PC-3 (cell line): Measurements from ENCODE around the gene UBALD2. TPM values are rescaled to one million over a fixed set of nuclear protein-coding genes. Genes with fewer than 3 reads are reported as not detected.

Experiments used
- ATAC-seq: fragments of 200-7000 bp; cut with Tn5 transposase; 2 replicates; pipeline ENCODE4 v1.9.1; 2020; ENCODE audit warnings: mild to moderate bottlenecking, moderate library complexity
- BruUV-seq: library from RNA; stranded (reverse); fragments of 400-500 nt; replicated peaks from 2 replicates; lab custom pipeline; 2021; lab: Mats Ljungman, UMichigan
- CTCF ChIA-PET: fragments of 300-600 bp; sonication (Branson Sonifier 250); formaldehyde crosslinking; loops from one replicate; lab custom pipeline; 2022; ENCODE audit warnings: antibody characterized with exemption; lab: Charles Lee
- POLR2A ChIA-PET: fragments of 300-600 bp; sonication (Branson Sonifier 250); formaldehyde crosslinking; loops from one replicate; lab custom pipeline; 2022; ENCODE audit warnings: antibody characterized with exemption; ENCODE audit not compliant: unreplicated experiment; lab: Charles Lee
- DNase-seq: peaks from one replicate; pipeline ENCODE4 v3.0.0-alpha.2; 2015
- H2AFZ ChIP-seq: fragments of 300-600 bp; sonication (generic); 2 replicates; pipeline ENCODE4 v1.6.0; 2016; ENCODE audit warnings: antibody characterized with exemption, low read length
- H3F3A ChIP-seq: fragments of 300-600 bp; sonication (generic); one replicate; pipeline ENCODE4 v1.6.0; 2017; ENCODE audit warnings: antibody characterized with exemption, low read length, control low read depth, mild to moderate bottlenecking; ENCODE audit not compliant: unreplicated experiment
- H3K27ac ChIP-seq: fragments of 300-600 bp; sonication (generic); 2 replicates; pipeline ENCODE4 v1.5.1; 2016; ENCODE audit warnings: mild to moderate bottlenecking, low read length
- H3K27me3 ChIP-seq: fragments of 300-600 bp; sonication (generic); 2 replicates; pipeline ENCODE4 v1.6.1; 2016; ENCODE audit warnings: low read length, mixed read lengths
- H3K36me3 ChIP-seq: fragments of 300-600 bp; sonication (generic); 2 replicates; pipeline ENCODE4 v1.6.1; 2016; ENCODE audit warnings: low read depth, mixed run types, low read length, mixed read lengths
- H3K4me1 ChIP-seq: fragments of 300-600 bp; sonication (generic); 2 replicates; pipeline ENCODE4 v1.5.1; 2016; ENCODE audit warnings: low read length; ENCODE audit not compliant: insufficient read depth
- H3K4me2 ChIP-seq: fragments of 300-600 bp; sonication (generic); 2 replicates; pipeline ENCODE4 v1.6.0; 2016; ENCODE audit warnings: low read length
- H3K4me3 ChIP-seq: fragments of 300-600 bp; sonication (generic); 2 replicates; pipeline ENCODE4 v1.5.1; 2016; ENCODE audit warnings: mild to moderate bottlenecking, low read length, mixed read lengths
- H3K79me2 ChIP-seq: fragments of 300-600 bp; sonication (generic); 2 replicates; pipeline ENCODE4 v1.6.1; 2017; ENCODE audit warnings: low read length, mixed read lengths
- H3K9ac ChIP-seq: fragments of 300-600 bp; sonication (generic); 2 replicates; pipeline ENCODE4 v1.6.0; 2016; ENCODE audit warnings: mild to moderate bottlenecking, low read length
- H3K9me2 ChIP-seq: fragments of 300-600 bp; sonication (generic); replicated peaks from 2 replicates; pipeline ENCODE4 v1.6.1; 2016; ENCODE audit warnings: mixed run types, low read length, mixed read lengths
- H3K9me3 ChIP-seq: fragments of 300-600 bp; sonication (generic); 2 replicates; pipeline ENCODE4 v1.6.1; 2016; ENCODE audit warnings: low read length, mixed read lengths
- H4K20me1 ChIP-seq: fragments of 300-600 bp; sonication (generic); 2 replicates; pipeline ENCODE4 v1.6.1; 2016; ENCODE audit warnings: low read length, mixed read lengths
- EZH2 ChIP-seq: fragments of 300-600 bp; sonication (generic); IDR thresholded peaks from one replicate; pipeline ENCODE4 v1.6.1; 2017; ENCODE audit warnings: antibody characterized with exemption, mild to moderate bottlenecking, low read length; ENCODE audit not compliant: unreplicated experiment
- EZH2phosphoT487 ChIP-seq: fragments of 300-600 bp; sonication (generic); IDR thresholded peaks from 2 replicates; pipeline ENCODE4 v1.6.1; 2018; ENCODE audit warnings: mild to moderate bottlenecking, antibody characterized with exemption, low read length, borderline replicate concordance
- intact Hi-C: fragments of 100-400 bp; cut with micrococcal nuclease; formaldehyde crosslinking; loops from 2 replicates; pipeline ENCODE4 v1.9.0; 2023
- total RNA-seq: library from RNA; depleted of rRNA; stranded (reverse); fragments of >200 nt; gene quantifications from 2 replicates; pipeline ENCODE4 v1.2.3, GENCODE V29; 2014
- TF ChIP-seq, protein P1 (sequence below): fragments of 300-600 bp; sonication (generic); conservative IDR thresholded peaks from 2 replicates; pipeline ENCODE4 v1.5.1; 2017; ENCODE audit warnings: antibody characterized with exemption, low read depth, mild to moderate bottlenecking, low read length

UBALD2 gene
- total RNA-seq, 1 experiment from 2014 or later = 59.5 TPM

DNA sequence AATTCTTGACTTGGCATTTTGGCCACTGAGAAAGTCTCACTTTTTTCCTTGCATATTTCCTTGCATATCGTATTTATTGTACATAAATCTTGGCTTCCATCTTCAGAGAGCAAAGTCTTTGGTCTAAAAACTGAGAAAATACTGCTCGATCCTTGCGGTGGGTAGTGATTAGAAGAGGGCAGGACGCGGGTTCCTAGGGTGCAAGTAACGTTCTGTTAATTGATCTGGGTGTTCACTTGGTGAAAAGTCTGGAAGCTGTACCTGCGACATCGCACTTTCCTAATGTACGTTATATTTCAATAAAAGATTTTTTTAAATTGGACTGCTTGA, 758 bp upstream of the UBALD2 start:
- DNase-seq (no peak), ATAC-seq (no peak)
- Histone ChIP-seq H3K79me2 (peaks cover 39% of the 10 kb centered on the region), H2AFZ (peak overlapping the region; percentile 60), H3K4me2 (peak overlapping the region; percentile 88), H3K27me3 (no peaks in the 10 kb centered on the region), H3K27ac (peak overlapping the region; percentile 74), H4K20me1 (0 out of 2 replicates have a peak, but pooled peaks cover 8% of the 10 kb centered on the region), H3K9me2 (no peaks in the 10 kb centered on the region), H3F3A (no peaks in the 10 kb centered on the region), H3K9ac (peak overlapping the region; percentile 58), H3K36me3 (peaks cover 7% of the 10 kb centered on the region; the same call in 1 of the 2 replicates), H3K9me3 (no peaks in the 10 kb centered on the region), H3K4me3 (peak overlapping the region; percentile 62), H3K4me1 (peaks cover 51% of the 10 kb centered on the region)
- ChIA-PET POLR2A (interaction anchor here (0.6 to 1.5 kb wide), 5 partner anchors 10 to 155 kb away, joined by 4 to 9 read pairs (median 5); no protein-coding TSS in a partner anchor), CTCF (interaction anchor here (0.9 to 1.4 kb wide), 3 partner anchors 12 to 16 kb away, joined by 3 to 7 read pairs (median 3); no protein-coding TSS in a partner anchor)
- BruUV-seq = no TSS peak
- TF ChIP-seq EZH2 = no peak
- TF ChIP-seq, protein P1, sequence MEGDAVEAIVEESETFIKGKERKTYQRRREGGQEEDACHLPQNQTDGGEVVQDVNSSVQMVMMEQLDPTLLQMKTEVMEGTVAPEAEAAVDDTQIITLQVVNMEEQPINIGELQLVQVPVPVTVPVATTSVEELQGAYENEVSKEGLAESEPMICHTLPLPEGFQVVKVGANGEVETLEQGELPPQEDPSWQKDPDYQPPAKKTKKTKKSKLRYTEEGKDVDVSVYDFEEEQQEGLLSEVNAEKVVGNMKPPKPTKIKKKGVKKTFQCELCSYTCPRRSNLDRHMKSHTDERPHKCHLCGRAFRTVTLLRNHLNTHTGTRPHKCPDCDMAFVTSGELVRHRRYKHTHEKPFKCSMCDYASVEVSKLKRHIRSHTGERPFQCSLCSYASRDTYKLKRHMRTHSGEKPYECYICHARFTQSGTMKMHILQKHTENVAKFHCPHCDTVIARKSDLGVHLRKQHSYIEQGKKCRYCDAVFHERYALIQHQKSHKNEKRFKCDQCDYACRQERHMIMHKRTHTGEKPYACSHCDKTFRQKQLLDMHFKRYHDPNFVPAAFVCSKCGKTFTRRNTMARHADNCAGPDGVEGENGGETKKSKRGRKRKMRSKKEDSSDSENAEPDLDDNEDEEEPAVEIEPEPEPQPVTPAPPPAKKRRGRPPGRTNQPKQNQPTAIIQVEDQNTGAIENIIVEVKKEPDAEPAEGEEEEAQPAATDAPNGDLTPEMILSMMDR = no peak
- no peak for TF ChIP-seq EZH2phosphoT487
- intact Hi-C loops = loop anchor here (1.0 to 10.0 kb wide), 2 partner anchors 12 to 160 kb away; partner anchors contain the start of gene EXOC7

DNA sequence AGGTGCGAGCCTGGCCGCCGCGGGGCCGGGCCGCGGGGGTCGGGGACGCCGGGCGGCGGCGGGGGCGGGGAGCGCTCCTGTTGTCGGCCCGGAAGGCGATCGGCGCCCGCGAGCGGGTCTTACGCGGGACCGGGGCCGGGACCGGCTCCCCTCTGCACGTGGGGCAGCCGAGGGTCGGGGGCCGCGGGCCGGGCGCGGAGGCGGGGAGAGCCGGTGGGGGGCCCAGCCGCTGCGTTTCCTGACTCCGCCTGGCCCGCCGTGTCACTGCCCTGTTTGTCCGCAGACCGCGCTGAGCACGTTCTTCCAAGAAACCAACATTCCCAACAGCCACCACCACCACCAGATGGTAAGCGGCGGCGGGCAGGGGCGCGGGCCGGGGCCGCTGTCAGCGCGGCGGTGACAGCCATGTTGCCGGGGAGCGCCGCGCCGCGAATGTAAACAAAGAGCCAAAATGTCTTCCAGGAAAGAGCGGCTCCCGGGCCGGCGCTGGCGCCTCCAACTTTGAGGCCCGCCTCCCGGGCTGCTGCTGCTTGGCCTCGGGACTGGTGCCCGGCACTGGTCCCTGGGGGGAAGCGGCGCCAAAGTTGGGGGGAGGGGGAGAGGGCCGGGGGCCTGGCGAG, 586 bp downstream of the UBALD2 start:
- ATAC-seq = peak; percentile 10; the same call in 1 of the 2 replicates
- Histone ChIP-seq H3K9me2 (no peaks in the 10 kb centered on the region), H4K20me1 (peaks cover 11% of the 10 kb centered on the region; the same call in 1 of the 2 replicates), H3K36me3 (peaks cover 10% of the 10 kb centered on the region; the same call in 1 of the 2 replicates), H3K4me1 (peaks cover 50% of the 10 kb centered on the region), H3F3A (no peaks in the 10 kb centered on the region), H3K4me3 (peak overlapping the region; percentile 77), H3K4me2 (peak overlapping the region; percentile 93), H3K27ac (no peak overlapping the region), H2AFZ (no peak overlapping the region), H3K79me2 (peaks cover 45% of the 10 kb centered on the region), H3K9me3 (no peaks in the 10 kb centered on the region), H3K27me3 (no peaks in the 10 kb centered on the region), H3K9ac (peak overlapping the region; percentile 82)
- CTCF ChIA-PET = interaction anchor here (1.4 kb wide), 1 partner anchor 17 kb away, joined by 3 read pairs; no protein-coding TSS in a partner anchor
- no TSS peak for BruUV-seq
- DNase-seq = peak; percentile 39
- intact Hi-C loops = loop anchor here (10.0 kb wide), 1 partner anchor 161 kb away; the partner anchor contains the start of gene EXOC7
- POLR2A ChIA-PET = interaction anchor here (0.6 to 1.0 kb wide), 5 partner anchors 19 to 369 kb away, joined by 3 to 4 read pairs (median 4); partner anchors contain the start of gene TRIM65
- TF ChIP-seq EZH2phosphoT487 (no peak), EZH2 (no peak)
- TF ChIP-seq, protein P1 = no peak
